Measurements from ENCODE around the gene CFAP43.
A peak's percentile ranks its signal among the peaks of the same experiment; 100 is the strongest.
"Not testable (repeated sequence)": the region's sequence is repeated elsewhere in the genome, so short reads cannot be mapped to it uniquely, and the experiment has no call there.

CFAP43 gene

GRCh38 chr10:104218751-104219150, 13.4 kb downstream of the CFAP43 start:
- FAIRE-seq, result no peak

GRCh38 chr10:104216631-104217030, 15.5 kb downstream of the CFAP43 start:
- no peak for FAIRE-seq

GRCh38 chr10:104209575-104210198, 22.5 kb downstream of the CFAP43 start:
- FAIRE-seq, result peak; percentile 85

- no peak for FAIRE-seq
Measured at GRCh38 chr10:104208730-104209129, 23.4 kb downstream of the CFAP43 start.

GRCh38 chr10:104202231-104202630, 29.9 kb downstream of the CFAP43 start:
- FAIRE-seq, result no peak

- no peak for FAIRE-seq
Measured at GRCh38 chr10:104201636-104202035, 30.5 kb downstream of the CFAP43 start.

GRCh38 chr10:104199567-104199966, 32.6 kb downstream of the CFAP43 start:
- FAIRE-seq, result no peak

- FAIRE-seq, result no peak
Measured at GRCh38 chr10:104197364-104197763, 34.8 kb downstream of the CFAP43 start.

GRCh38 chr10:104195706-104196105, 36.5 kb downstream of the CFAP43 start:
- no peak for FAIRE-seq

- no peak for FAIRE-seq
Measured at GRCh38 chr10:104193787-104194186, 38.4 kb downstream of the CFAP43 start.

- FAIRE-seq, result no peak
Measured at GRCh38 chr10:104190695-104191094, 41.5 kb downstream of the CFAP43 start.

GRCh38 chr10:104183682-104184081, 48.5 kb downstream of the CFAP43 start:
- FAIRE-seq, result no peak

GRCh38 chr10:104174136-104174535, 58.0 kb downstream of the CFAP43 start:
- not testable (repeated sequence) for FAIRE-seq

GRCh38 chr10:104170610-104171254, 61.4 kb downstream of the CFAP43 start:
- FAIRE-seq, result no peak

GRCh38 chr10:104155591-104155990, 76.6 kb downstream of the CFAP43 start:
- no peak for FAIRE-seq

GRCh38 chr10:104151737-104152136, 80.4 kb downstream of the CFAP43 start:
- no peak for FAIRE-seq

- FAIRE-seq, result no peak
Measured at GRCh38 chr10:104150139-104150538, 82.0 kb downstream of the CFAP43 start.

- FAIRE-seq, result no peak
Measured at GRCh38 chr10:104146882-104147281, 85.3 kb downstream of the CFAP43 start.

- FAIRE-seq, result no peak
Measured at GRCh38 chr10:104144931-104145330, 87.2 kb downstream of the CFAP43 start.

GRCh38 chr10:104143829-104144228, 88.3 kb downstream of the CFAP43 start:
- no peak for FAIRE-seq

- FAIRE-seq, result no peak
Measured at GRCh38 chr10:104142081-104142480, 90.1 kb downstream of the CFAP43 start.

GRCh38 chr10:104139221-104139620, 92.9 kb downstream of the CFAP43 start:
- peak; percentile 57 for FAIRE-seq

- no peak for FAIRE-seq
Measured at GRCh38 chr10:104138131-104138530, 94.0 kb downstream of the CFAP43 start.

GRCh38 chr10:104130041-104130440, 102.1 kb downstream of the CFAP43 start:
- FAIRE-seq, result no peak

GRCh38 chr10:104128214-104128613, 104.0 kb downstream of the CFAP43 start:
- FAIRE-seq, result no peak

Measured in G401.6 (cell line).